Hematopoietic multipotent progenitor cell treated with erythropoietin and hydrocortisone succinate and interleukin-3 and kit ligand, for 6 days (in vitro differentiated cells): ENCODE data around the gene MAT2B.

Experiments
- DNase-seq: peaks from one replicate; pipeline ENCODE4 v3.0.0-alpha.2; 2015

MAT2B gene

GRCh38 chr5:163505368-163506094 lies at the start of gene MAT2B:
Gene MAT2B (plus strand): TSS chr5:163505619. CDS start chr5:163505687, 68 bp downstream.
- DNase-seq = peak; percentile 98

- DNase-seq = no peak
These were observed 49.3 kb upstream of the MAT2B start for GRCh38 chr5:163456029-163456589.

DNA sequence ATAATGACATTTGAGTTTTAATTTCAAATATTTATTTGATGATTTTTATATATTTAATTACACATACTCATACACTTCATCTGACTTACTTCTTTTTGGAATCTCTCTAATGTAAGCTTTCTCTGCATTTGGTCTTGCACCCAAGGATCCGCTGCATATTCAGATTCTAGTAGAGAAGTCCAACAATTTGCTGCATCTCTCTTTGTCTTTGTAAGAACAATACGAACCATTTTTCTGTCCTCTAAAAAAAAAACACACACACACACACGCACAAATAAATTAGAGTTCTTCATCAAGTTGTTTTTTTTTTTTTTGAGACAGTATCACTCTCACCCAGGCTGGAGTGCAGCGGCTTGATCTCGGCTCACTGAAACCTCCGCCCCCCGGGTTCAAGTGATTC lies 48.6 kb upstream of the MAT2B start:
- no peak for DNase-seq

DNA sequence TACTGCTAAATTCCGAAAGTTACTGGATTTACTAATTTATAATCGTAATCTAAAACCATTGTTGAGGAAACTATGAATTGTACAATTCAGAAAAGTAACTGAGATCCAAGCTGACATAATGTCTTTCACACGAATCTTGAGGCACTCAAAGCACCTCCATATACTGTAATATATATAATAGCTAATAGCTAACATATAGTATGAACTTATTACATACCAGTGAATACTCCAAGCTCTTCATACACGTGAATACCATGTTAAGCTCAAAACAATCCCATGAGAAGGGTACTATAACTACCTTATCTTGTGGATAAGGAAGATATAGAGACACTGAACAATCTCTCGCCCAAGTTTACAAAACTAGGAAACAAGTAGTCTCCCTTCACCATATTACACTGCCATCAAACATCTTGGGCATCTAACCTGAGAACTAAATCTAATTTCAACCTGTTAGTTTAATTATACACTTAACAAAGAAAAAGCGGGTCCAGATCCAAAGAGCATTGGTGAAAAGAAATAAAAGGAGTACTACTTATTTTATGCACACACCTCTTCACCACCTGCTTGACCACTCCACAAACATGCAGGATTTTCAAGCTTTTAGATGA lies 46.5 kb upstream of the MAT2B start:
- DNase-seq = peak; percentile 52

DNA sequence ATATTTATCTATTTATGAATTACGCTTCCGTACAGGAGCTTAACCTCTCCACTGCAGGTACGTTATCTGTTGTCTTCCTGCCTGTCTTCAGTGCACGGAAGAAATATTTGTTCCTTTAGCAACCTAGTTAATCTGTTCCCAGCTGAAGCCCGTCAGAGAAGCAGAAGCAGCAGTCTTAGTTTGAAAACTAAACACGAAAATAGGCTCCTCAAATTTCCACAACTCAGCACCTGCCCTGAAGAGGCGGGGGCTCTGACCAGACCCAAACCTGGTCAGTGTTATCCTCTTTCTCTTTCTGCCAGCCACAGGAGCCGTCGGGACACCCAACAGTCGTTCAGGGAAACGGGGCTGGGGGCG lies 46.0 kb upstream of the MAT2B start:
- no peak for DNase-seq

DNA sequence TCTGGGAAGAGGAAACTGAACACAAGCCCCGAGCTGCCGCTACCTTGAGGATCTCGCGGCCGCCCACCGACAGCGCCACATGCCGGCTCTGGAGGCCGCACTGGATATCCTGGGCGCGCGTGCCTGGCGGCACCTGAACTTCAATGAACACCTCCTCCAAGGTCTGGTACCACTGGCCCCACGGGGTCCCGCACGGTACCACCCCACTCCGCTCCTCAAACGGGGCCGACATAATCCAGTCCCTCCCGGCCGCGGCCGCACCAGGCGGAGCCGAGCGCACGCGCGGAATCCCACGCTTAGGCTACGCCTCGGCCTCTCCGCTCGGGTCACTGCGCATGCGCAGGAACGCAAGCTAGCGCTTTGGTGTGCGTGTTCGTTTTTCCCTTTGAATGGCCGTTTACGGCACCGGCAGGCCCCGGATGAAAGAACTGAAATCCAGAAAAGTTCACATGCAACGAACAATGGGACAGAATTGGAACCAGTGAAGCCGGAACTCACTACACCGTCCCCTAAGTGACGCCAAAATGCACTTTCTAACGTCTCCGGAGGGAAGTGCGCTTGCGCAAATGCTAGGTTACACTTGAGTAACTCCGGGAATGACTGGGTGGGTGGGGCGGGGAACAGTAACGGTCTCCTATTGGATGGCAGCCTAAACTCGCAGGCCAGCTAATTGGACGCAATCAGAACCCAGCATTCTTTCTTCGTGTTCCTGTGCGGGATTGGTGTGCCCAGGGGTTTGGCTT lies 45.4 kb upstream of the MAT2B start, which contains the start of gene NUDCD2:
NUDCD2 (minus strand) TSS at position 284 of the 743 bp plus-strand sequence; CDS start at position 232, 52 bp downstream.
- peak; percentile 99 for DNase-seq

- DNase-seq = peak; percentile 68
These were observed 44.8 kb upstream of the MAT2B start, which contains the start of gene HMMR for GRCh38 chr5:163460562-163461171. Gene HMMR (plus strand): TSS chr5:163460632. CDS start chr5:163460693, 61 bp downstream.

- DNase-seq = no peak
These were observed 42.4 kb upstream of the MAT2B start for GRCh38 chr5:163463063-163463435.

DNA sequence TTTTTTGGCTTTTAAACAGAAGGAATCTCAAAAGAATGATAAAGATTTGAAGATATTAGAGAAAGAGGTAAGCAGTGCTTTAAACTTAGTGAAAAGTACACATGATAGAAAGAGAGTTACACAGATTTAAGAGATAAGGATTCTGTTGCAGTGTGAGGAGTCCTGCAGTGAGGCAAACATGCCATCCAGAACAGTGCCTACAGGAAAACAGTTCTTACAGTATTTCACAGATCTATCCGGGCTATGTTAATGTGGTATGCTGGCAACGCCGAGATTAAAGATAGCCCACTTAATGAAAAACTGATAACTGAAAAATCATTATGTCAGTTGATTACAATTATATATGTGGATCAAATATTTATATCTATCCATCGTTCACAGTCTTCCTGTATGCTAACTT lies 37.7 kb upstream of the MAT2B start:
- no peak for DNase-seq

DNA sequence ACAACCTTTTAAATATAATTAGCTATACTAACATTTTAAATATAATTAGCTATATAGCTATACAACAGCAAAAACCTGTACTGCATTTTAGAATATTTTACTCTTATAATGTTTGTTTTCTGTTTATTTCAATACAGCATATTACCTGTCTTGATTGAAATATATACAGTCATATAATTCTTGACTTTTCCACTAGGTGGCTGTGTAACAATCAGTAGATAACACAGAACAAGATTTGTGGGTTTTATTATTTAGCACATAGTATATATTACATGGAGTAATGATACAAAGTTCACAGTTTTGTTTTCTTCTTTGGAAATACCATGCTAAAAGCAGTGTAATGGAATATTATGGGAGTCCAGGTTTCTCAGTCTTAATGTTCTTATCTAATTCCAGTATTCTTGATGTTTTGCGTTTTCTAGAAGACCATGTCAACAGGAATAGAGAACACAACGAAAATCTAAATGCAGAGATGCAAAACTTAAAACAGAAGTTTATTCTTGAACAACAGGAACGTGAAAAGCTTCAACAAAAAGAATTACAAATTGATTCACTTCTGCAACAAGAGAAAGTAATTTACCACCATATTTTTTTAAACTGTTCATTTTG lies 31.7 kb upstream of the MAT2B start:
- DNase-seq = peak; percentile 54

GRCh38 chr5:163475411-163475810 lies 30.0 kb upstream of the MAT2B start:
- DNase-seq = no peak

DNA sequence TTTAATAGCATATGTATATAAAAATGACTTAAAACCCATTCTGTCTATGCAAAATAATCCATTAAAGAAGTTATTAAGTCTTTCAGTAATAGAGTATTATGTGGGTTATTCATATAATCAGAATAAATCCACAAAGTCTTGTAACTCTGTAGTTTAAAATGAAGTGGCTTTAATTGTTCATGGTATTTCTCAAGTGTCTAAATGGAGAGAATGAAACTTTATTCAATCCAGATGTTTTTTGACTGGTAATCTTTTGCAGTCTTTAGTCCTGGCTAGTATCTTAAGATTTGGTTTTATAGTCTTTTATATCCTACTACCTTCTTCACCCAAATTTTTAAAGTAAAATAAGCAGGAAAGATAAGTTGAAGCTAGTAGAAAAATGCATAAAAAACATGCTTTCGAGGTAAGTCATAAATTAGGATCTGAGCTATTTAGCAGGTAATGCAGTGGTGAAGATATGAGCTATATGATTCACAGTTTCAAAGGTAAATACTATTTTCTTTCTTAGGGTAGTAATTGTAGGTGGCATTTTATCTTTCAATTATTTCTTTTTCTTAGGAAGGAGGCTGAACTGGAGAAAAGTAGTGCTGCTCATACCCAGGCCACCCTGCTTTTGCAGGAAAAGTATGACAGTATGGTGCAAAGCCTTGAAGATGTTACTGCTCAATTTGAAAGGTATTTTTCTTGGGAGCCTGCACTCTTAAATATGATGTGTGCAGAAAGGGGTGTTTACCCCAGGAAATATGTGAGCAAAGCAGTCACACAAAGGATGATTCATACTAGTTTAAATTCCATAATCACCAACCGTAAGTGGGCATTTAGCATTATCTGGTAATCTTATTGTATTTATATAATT lies 27.1 kb upstream of the MAT2B start:
- DNase-seq = no peak

DNA sequence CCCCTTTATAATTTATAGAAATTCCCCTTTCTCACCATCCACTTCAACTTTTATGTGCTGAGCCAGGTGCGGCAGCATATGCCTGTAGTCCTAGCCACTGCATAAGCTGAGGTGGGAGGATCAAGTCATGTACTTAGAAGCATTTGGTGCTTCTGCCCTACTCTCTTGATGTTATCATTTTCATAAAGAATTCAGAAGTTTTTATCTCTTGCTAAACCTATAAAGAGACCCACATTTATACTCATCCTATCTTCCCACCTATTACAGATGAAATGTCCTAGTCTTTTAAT lies 26.5 kb upstream of the MAT2B start:
- DNase-seq = no peak

DNA sequence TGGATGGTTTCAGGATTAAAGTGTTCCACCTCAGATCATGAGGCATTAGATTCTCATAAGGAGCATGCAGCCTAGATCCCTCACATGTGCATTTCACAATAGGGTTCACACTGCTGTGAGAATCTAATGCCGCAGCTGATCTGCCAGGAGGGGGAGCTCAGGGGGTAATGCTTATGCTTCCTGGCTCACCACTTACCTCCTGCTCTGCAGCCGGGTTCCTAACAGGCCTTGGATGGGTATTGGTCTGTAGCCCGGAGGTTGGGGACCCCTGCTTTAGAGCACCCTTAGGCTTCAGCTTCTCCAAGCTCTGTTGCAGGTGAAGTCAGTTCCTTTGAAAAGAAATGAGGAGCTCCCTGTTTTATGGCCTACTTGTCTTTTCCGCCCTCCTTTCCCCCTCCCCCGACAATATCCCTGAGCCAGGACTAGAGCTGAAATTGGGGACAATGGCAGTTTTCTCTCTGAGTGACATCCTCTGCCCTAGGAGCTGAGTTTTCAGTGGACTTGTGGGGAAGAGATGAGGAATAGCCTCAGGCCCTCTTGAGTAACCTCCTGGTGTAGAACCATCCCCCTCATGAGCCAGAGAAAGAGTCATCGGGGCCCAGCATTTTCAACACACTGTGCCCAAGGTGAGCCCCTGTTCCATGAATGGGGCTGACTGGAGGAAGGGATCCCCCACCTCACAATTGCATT lies 16.2 kb upstream of the MAT2B start:
- DNase-seq = peak; percentile 65

- DNase-seq = no peak
These were observed 15.7 kb upstream of the MAT2B start for GRCh38 chr5:163489745-163490075.

DNA sequence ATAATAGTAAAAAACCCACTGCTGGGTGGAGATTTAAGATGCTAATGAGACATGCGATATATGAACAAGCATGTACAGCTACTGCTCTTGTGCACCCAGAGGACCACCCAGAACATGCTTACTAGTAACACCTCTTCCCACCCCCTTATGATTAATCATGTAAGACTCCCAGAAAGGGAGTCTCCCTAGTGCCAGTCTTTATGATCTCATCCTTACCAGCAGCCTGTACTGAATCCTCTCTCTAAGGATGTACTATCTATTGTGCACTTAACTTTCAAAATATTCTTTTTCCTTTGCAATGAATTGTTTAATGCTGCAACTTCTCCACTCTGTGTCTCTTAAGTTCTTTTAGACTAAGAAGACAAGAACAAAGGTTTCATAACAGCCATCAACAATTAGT lies 9.1 kb upstream of the MAT2B start:
- no peak for DNase-seq

DNA sequence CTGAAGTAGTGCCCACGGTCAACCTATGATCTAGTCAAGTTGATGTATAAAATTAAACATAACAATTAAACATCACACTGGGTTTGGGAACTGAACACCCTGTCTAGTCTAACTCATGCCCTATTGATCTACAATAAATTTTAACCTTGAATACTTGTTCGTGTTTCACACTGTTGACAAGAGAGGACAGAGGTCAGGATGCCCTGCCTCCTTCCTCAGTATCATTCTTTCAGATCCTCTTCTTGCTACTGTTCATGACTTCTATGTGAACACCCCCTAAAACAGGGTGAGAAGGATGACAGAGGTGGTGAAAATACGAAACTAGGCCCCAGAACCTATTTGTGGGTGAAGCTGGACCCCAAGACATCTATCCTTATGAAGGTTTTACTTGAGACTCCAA lies 8.1 kb upstream of the MAT2B start:
- no peak for DNase-seq

DNA sequence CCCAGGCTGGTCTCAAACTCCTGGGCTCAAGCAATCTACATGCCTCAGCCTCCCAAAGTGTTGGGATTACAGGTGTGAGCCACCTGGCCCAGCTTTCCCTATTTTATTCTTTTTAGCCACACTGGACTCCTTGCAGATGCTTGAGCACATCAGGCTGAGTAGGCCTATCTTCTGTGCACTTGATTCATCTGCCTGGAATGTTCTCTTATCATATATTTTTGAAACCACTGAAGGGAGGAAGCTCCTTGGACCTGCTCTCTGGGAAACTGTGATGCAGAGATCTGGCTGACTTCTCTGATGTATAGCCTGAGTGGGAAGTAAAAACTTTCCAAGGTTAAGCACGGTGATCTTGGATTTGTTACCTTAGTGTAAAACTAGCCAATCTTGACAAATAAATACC lies 6.5 kb upstream of the MAT2B start:
- DNase-seq = no peak

DNA sequence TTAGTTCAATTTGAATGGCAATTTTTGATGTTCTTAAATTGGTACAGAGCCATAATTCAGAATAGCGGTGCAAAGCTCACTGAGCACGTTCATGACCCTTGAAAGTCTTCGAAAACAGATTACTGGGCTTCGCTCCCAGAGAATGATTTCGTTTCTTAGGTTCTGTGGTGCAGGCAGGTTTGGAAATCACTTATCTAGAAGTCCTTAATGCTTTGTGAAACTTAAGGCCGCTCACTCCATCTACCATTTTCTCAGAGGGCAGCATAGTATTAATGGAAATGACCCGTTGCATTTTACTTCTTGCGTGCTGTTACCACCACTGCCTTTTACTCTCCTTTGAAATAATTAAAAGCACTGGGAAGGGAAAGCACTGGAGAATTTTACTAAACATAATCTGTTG lies 2.9 kb upstream of the MAT2B start:
- peak; percentile 33 for DNase-seq

DNA sequence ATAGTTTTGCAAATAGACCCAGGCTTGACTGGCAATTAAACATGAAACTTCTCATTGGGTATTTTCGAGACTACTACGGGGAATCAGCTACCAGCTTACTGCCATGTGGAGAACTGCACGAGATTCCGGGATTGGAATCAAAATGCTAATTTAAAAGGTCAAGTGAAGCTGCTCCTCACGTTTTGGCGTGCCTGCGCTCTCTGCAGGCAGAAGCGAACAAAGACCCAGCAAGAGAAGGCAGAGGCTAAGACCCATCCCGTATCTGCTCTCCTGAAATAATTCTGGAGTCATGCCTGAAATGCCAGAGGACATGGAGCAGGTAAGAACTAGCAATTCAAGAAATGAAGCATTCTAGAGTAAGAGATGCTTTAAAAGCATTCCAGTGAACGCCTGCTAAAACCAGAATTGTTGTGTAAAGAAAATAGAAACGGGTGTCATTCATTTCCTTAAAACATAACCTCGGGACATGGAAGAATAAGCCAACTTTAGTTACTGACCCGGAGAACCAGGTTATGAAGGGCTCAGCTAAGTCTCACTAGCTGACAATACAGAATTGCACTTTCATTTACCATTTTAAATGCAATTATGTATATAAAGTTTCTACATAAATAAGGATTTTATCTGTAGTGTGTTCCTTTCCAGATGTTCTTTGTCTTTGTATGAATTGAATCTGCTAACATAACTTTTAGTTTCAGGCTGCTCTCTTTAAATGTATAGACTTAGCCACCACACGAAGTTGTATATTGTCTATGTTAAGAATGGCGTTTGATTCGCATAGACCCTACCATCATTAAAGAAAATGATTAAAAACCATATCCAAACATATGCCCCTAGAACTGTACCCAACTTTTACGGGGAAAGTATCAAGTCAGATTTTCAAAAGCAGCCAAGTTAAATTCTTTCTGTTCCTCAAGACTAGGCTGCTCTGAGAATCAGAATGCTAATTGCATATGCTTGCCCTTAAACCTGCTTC lies 2.0 kb upstream of the MAT2B start:
- peak; percentile 92 for DNase-seq
